IPS-20b (cell line): ENCODE data around the gene PPFIA1.

Experiments used
- H3K27ac ChIP-seq: one replicate; pipeline ENCODE4 v1.5.1; 2013; ENCODE audit warnings: low read length
- H3K27me3 ChIP-seq: 2 replicates; pipeline ENCODE4 v1.6.1; 2013; ENCODE audit warnings: mild to moderate bottlenecking, low read length, inconsistent platforms; ENCODE audit not compliant: insufficient read depth
- H3K36me3 ChIP-seq: 2 replicates; pipeline ENCODE4 v1.6.1; 2013; ENCODE audit warnings: low read depth, mild to moderate bottlenecking, inconsistent platforms, low read length, moderate library complexity; ENCODE audit not compliant: insufficient read depth
- H3K4me1 ChIP-seq: 2 replicates; pipeline ENCODE4 v1.6.1; 2013; ENCODE audit warnings: mild to moderate bottlenecking, control low read depth, inconsistent platforms, low read length, moderate library complexity; ENCODE audit not compliant: insufficient read depth
- H3K4me3 ChIP-seq: 2 replicates; pipeline ENCODE4 v1.5.1; 2013; ENCODE audit warnings: mild to moderate bottlenecking, low read length, inconsistent platforms
- H3K9ac ChIP-seq: 2 replicates; pipeline ENCODE4 v1.6.1; 2013; ENCODE audit warnings: low read depth, mild to moderate bottlenecking, inconsistent platforms, low read length, moderate library complexity
- H3K9me3 ChIP-seq: 2 replicates; pipeline ENCODE4 v1.6.1; 2013; ENCODE audit warnings: mild to moderate bottlenecking, low read depth, low read length, inconsistent platforms; ENCODE audit not compliant: insufficient read depth

The PPFIA1 gene

DNA sequence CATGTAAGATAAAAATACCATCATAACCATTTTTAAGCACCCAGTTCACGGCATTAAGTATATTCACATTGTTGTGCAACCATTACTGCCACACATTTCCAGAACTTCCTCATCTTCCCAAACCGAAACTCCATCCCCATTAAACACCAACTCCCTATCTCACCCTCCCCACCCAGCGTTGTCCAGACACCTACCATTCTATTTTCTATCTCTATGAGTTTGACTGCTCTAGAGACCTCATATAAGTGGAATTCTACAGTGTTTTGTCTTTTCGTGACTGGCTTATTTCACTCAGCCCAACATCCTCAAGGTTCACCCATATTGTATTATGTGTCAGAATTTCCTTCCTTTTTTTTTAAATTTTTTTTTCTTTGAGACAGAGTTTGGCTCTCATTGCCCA lies 45.2 kb downstream of the PPFIA1 start:
- no peaks in the 10 kb centered on the region for H3K9me3 ChIP-seq
- no peak overlapping the region for H3K4me3 ChIP-seq
- no peak overlapping the region for H3K9ac ChIP-seq
- peaks cover 33% of the 10 kb centered on the region for H3K4me1 ChIP-seq
- no peak overlapping the region for H3K27ac ChIP-seq
- no peaks in the 10 kb centered on the region for H3K27me3 ChIP-seq
- peaks cover 13% of the 10 kb centered on the region for H3K36me3 ChIP-seq

DNA sequence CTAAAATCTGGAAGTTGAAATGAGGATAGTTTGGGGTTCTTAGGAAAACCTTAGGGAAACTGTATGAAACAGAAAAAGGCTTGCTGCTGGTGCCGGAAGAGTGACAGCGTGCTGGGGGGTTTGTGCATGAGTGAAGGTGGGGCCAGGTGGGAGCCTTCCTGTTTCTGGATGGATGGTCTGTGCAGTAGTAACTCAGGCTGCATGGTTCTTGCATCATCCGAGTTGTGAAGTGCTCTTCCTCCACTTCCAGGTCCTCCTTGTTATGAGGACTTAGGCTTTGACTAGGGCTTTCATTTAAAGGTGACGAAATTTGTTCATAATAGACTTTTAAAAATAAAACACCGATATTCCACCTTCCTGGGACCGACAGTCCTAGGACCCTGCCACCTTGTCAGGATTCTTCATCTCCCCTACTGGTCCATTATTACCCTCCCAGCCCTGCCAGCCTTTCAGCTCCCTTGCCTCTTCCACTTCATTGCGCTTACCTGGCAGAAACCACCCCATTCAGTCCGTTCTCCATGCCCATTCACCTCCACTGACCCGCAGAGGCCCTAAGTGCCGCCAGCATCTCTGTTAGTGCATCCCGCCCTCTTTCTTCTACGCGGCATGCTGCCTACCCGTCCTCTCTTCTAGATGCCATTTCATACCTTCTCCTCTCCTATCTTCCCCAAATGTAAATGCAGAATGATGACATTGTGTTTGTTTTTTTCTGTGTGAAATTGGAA lies 47.3 kb downstream of the PPFIA1 start:
- Histone ChIP-seq H3K4me3 (no peak overlapping the region), H3K36me3 (peaks cover 27% of the 10 kb centered on the region), H3K27ac (no peak overlapping the region), H3K4me1 (peaks cover 15% of the 10 kb centered on the region), H3K9me3 (no peaks in the 10 kb centered on the region), H3K9ac (no peak overlapping the region), H3K27me3 (no peaks in the 10 kb centered on the region)

- Histone ChIP-seq H3K27ac (no peak overlapping the region), H3K9me3 (no peaks in the 10 kb centered on the region), H3K4me1 (no peaks in the 10 kb centered on the region; the same call in 1 of the 2 replicates), H3K36me3 (peaks cover 34% of the 10 kb centered on the region), H3K9ac (no peak overlapping the region), H3K27me3 (no peaks in the 10 kb centered on the region), H3K4me3 (no peak overlapping the region)
Measured at GRCh38 chr11:70319396-70320076, 49.0 kb downstream of the PPFIA1 start.

DNA sequence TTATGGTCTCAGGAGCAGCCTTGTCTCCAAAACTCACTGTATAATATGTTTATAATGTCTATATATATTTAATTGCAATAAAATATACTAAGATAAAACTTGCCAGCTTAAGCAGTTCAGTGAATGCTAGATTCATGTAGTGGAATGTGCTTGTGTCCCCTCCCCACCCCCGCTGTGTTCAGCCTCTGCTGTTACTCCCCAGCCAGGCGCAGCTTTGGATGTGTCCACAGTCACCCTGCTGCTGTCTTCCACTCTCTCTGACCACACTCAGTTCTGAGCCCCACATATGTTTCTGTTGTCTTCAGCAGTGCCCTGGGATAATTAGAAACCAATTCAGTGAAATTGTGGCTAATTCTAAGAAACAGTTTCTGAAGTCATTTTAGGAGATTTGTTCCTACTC lies 52.2 kb downstream of the PPFIA1 start:
- H3K9ac ChIP-seq, result no peak overlapping the region
- H3K27me3 ChIP-seq, result no peaks in the 10 kb centered on the region
- no peak overlapping the region for H3K4me3 ChIP-seq
- no peaks in the 10 kb centered on the region for H3K9me3 ChIP-seq
- H3K27ac ChIP-seq, result no peak overlapping the region
- H3K4me1 ChIP-seq, result no peaks in the 10 kb centered on the region
- peaks cover 64% of the 10 kb centered on the region for H3K36me3 ChIP-seq

DNA sequence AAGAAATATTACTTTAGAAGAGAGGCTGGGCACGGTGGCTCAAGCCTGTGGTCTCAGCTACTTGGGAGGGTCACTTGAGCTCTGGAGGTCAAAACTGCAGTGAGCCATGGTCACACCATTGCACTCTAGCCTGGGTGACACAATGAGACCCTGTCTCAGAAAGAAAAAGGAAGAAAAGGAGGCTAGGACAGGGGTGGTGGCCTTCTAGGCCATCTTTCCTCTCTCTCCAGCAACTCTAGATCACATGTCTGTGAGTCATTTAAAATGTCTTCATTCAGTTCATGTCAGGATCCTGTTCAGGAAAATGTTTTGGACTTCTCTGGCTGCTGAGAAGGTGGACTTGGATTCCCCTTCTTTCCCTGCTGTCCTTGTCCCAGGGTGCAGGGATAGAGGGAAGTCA lies 53.3 kb downstream of the PPFIA1 start:
- Histone ChIP-seq H3K27ac (no peak overlapping the region), H3K4me1 (no peaks in the 10 kb centered on the region), H3K4me3 (no peak overlapping the region), H3K9ac (no peak overlapping the region), H3K27me3 (no peaks in the 10 kb centered on the region), H3K9me3 (no peaks in the 10 kb centered on the region), H3K36me3 (peaks cover 71% of the 10 kb centered on the region)

DNA sequence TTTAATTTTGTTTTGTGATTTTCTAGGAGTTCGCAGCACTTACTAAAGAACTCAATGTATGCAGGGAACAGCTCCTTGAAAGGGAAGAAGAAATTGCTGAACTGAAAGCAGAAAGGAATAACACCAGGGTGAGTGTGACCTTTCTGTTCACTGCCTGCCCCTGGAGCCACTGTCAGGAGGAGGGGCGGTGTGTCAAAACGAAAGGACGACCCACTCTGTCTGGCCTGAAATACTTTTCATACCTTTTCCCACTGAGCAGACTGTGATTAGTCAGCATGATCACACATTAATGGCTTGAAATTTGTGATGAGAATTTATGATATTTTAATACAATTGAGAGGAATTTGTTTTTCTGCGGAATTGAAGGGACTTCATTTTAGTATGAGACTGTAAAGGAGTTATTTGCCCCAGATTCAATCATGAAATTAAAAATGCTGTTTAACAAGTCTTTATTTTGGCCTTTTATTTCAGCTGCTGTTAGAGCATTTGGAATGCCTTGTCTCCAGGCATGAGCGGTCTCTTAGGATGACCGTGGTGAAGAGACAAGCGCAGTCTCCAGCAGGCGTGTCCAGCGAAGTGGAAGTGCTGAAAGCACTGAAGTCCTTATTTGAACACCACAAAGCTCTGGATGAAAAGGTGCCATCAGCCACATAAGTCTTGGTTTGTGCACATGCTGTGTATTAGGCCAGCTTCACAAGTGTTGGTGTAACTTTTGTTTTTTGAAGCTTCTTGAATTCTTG lies 54.1 kb downstream of the PPFIA1 start:
- Histone ChIP-seq H3K9me3 (no peaks in the 10 kb centered on the region), H3K27ac (no peak overlapping the region), H3K36me3 (peaks cover 77% of the 10 kb centered on the region), H3K4me1 (no peaks in the 10 kb centered on the region), H3K4me3 (no peak overlapping the region), H3K9ac (no peak overlapping the region), H3K27me3 (no peaks in the 10 kb centered on the region)

- Histone ChIP-seq H3K27ac (no peak overlapping the region), H3K27me3 (no peaks in the 10 kb centered on the region), H3K9ac (no peak overlapping the region), H3K4me1 (no peaks in the 10 kb centered on the region), H3K36me3 (peaks cover 80% of the 10 kb centered on the region), H3K4me3 (no peak overlapping the region), H3K9me3 (no peaks in the 10 kb centered on the region)
Measured at GRCh38 chr11:70325824-70326223, 55.3 kb downstream of the PPFIA1 start.

DNA sequence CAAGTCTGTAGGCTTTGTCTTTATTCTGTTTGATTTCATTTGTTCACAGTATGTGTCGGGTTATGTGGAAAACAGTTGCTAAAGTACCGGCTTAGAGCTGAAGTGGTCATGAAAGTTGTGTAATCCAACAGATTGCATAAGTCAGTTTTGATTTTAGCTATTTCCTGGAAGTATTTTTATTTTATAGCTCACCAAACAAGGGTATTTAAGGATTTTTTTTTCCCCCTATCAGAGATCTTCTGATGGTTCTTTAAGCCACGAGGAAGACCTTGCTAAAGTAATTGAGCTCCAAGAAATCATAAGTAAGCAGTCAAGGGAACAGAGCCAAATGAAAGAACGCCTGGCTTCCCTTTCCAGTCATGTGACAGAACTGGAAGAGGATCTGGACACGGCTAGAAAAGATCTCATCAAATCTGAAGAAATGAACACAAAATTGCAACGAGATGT lies 55.9 kb downstream of the PPFIA1 start:
- Histone ChIP-seq H3K36me3 (peaks cover 80% of the 10 kb centered on the region), H3K9me3 (no peaks in the 10 kb centered on the region), H3K4me1 (no peaks in the 10 kb centered on the region), H3K27ac (no peak overlapping the region), H3K27me3 (no peaks in the 10 kb centered on the region), H3K4me3 (no peak overlapping the region), H3K9ac (no peak overlapping the region)

DNA sequence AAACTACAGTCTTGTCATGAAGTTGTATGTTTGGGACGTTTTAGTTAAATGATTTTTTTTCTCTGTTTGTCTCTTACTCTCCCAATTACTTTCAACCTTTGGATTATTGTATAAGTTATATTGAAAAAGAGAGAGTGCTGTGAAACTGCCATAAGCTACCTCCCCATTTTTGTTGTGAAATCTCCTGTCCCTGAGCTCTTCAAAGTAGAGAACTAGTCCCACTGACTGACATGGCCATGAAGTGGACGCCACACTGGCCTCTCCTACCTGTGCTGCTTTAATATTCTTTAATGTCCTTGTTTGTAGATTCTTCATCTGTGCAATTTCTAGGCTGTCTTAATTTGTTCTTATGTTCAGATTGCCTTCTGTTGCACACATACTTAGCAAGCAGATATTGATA lies 56.3 kb downstream of the PPFIA1 start:
- H3K36me3 ChIP-seq, result peaks cover 83% of the 10 kb centered on the region
- no peaks in the 10 kb centered on the region for H3K4me1 ChIP-seq
- H3K4me3 ChIP-seq, result no peak overlapping the region

DNA sequence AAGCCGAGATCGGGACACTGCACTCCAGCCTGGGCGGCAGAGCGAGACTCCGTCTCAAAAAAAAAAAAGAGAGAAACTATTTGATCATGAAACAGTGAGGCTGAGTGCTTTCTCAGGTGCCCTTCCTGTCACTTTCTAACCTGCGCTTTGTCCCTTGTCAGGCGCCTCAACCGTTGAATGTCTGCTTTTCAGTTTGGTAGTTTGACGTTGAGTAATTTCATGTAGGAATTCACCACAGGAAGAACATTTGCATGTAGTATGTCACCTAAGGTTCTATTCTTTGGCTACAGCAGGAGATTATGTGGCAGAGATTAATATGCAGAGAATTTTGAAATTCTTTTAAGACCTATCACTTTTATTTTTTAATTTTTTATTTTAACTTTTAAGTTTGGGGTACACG lies 57.2 kb downstream of the PPFIA1 start:
- Histone ChIP-seq H3K4me3 (no peak overlapping the region), H3K27ac (no peak overlapping the region), H3K9ac (no peak overlapping the region), H3K4me1 (no peaks in the 10 kb centered on the region), H3K27me3 (no peaks in the 10 kb centered on the region), H3K36me3 (peaks cover 87% of the 10 kb centered on the region), H3K9me3 (no peaks in the 10 kb centered on the region)

More for the DNA sequence above, 56.3 kb downstream of the PPFIA1 start:
- no peak overlapping the region for H3K9ac ChIP-seq
- no peaks in the 10 kb centered on the region for H3K27me3 ChIP-seq
- H3K27ac ChIP-seq, result no peak overlapping the region
- H3K9me3 ChIP-seq, result no peaks in the 10 kb centered on the region

GRCh38 chr11:70328556-70328955 lies 58.1 kb downstream of the PPFIA1 start:
- H3K27ac ChIP-seq, result no peak overlapping the region
- no peaks in the 10 kb centered on the region for H3K27me3 ChIP-seq
- peaks cover 95% of the 10 kb centered on the region for H3K36me3 ChIP-seq
- H3K4me3 ChIP-seq, result no peak overlapping the region
- no peak overlapping the region for H3K9ac ChIP-seq
- H3K9me3 ChIP-seq, result no peaks in the 10 kb centered on the region
- no peaks in the 10 kb centered on the region for H3K4me1 ChIP-seq
